Activated CD8-positive, alpha-beta T cell treated with anti-CD3 and anti-CD28 coated beads, Interleukin-2, amount 10 ng/mL, durations not matched to agents 7 days and 5 days (primary cell): ENCODE measurements around the gene MRPL38. TPM values are rescaled to one million over a fixed set of nuclear protein-coding genes. Genes with fewer than 3 reads are reported as not detected.

Source experiments
- ATAC-seq: fragments of 150-1000 bp; cut with Tn5 transposase; one replicate; pipeline ENCODE4 v1.10.0; 2021; ENCODE audit warnings: moderate library complexity
- CTCF ChIA-PET: fragments of 350-600 bp; sonication (Branson Sonifier 250); formaldehyde crosslinking; loops from one replicate; lab custom pipeline; 2021; ENCODE audit warnings: antibody characterized with exemption; lab: Charles Lee
- POLR2A ChIA-PET: fragments of 350-600 bp; sonication (Branson Sonifier 250); formaldehyde crosslinking; loops from one replicate; lab custom pipeline; 2021; ENCODE audit warnings: antibody characterized with exemption; lab: Charles Lee
- DNase-seq: peaks from one replicate; pipeline ENCODE4 v3.0.0-alpha.2; 2020
- H3K27ac Mint-ChIP-seq: one replicate; pipeline ENCODE4 v1.8.0; 2021; ENCODE audit warnings: mild to moderate bottlenecking, mixed read lengths
- H3K27me3 Mint-ChIP-seq: one replicate; pipeline ENCODE4 v1.8.0; 2021; ENCODE audit warnings: low read depth, mixed read lengths
- H3K36me3 Mint-ChIP-seq: one replicate; pipeline ENCODE4 v1.8.0; 2021; ENCODE audit warnings: low read depth, mixed read lengths
- H3K4me1 Mint-ChIP-seq: one replicate; pipeline ENCODE4 v1.8.0; 2021; ENCODE audit warnings: low read depth, mixed read lengths
- H3K4me3 Mint-ChIP-seq: one replicate; pipeline ENCODE4 v1.8.0; 2021; ENCODE audit warnings: mild to moderate bottlenecking, mixed read lengths
- H3K9me3 Mint-ChIP-seq: one replicate; pipeline ENCODE4 v1.8.0; 2022; ENCODE audit warnings: mixed read lengths; ENCODE audit not compliant: insufficient read depth
- total RNA-seq, 2 experiments: library from RNA; stranded (reverse); gene quantifications; one replicate each; pipeline ENCODE4 v1.2.3, GENCODE V29; 2021

The MRPL38 gene
- total RNA-seq, 2 experiments from 2014 or later = 89.0 to 113 TPM

- H3K9me3 Mint-ChIP-seq = no peaks in the 10 kb centered on the region
- DNase-seq (no peak), ATAC-seq (no peak)
- no peak overlapping the region for H3K4me3 Mint-ChIP-seq
- H3K4me1 Mint-ChIP-seq = peaks cover 8% of the 10 kb centered on the region
- no peak overlapping the region for H3K27ac Mint-ChIP-seq
- no peaks in the 10 kb centered on the region for H3K27me3 Mint-ChIP-seq
- H3K36me3 Mint-ChIP-seq = no peaks in the 10 kb centered on the region
- CTCF ChIA-PET = interaction anchor here (1.1 kb wide), 1 partner anchor 102 kb away, joined by 3 read pairs; no protein-coding TSS in a partner anchor
- POLR2A ChIA-PET = interaction anchor here (0.6 kb wide), 1 partner anchor 669 kb away, joined by 3 read pairs; no protein-coding TSS in a partner anchor
Measured at GRCh38 chr17:75917917-75918445, 13.3 kb upstream of the MRPL38 start.

DNA sequence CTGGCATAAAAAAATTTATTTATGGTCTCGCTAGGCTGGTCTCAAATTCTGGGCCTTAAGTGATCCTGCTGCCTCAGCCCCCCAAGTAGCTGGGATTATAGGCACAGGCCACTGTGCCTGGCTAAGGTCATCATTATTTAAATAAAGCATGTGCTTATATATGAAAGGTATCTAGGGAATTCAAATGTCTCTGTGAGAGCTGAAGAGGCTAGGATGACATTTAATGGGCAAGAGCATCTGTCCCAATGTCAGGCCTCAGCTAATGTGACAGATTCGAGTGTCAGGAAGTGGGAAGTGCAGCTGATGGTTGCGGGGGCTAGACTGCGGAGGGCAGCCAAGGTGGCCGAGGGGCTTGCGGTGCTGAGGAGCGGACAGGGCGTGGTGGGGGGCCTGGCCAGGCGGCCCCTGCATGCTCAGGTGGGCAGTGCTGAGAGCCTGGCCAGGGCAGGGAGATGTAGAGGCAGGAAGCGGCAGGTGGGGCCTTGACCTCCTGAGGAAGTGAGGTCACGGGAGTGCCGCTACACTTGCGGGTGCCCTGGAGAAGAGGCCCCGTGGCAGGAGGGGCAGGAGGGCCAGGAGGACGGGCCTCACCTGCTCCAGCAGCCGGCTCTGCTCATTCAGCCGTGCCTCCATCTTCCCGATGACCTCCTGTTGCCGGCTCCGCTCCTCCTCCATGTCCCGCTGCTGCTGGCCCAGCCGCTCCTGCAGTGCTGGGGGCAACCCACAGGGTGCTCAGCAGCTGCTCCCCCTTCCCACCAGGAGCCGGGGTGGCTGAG is 12.6 kb upstream of the MRPL38 start:
- peak overlapping the region; percentile 4 for H3K27ac Mint-ChIP-seq
- H3K36me3 Mint-ChIP-seq = peaks cover 1% of the 10 kb centered on the region
- CTCF ChIA-PET = interaction anchor here (1.1 to 1.5 kb wide), 4 partner anchors 10 to 102 kb away, joined by 3 to 6 read pairs (median 3); no protein-coding TSS in a partner anchor
- H3K4me3 Mint-ChIP-seq = no peak overlapping the region
- no peak for DNase-seq
- H3K9me3 Mint-ChIP-seq = no peaks in the 10 kb centered on the region
- H3K27me3 Mint-ChIP-seq = no peaks in the 10 kb centered on the region
- peaks cover 8% of the 10 kb centered on the region for H3K4me1 Mint-ChIP-seq
- POLR2A ChIA-PET = interaction anchor here (0.6 kb wide), 1 partner anchor 668 kb away, joined by 3 read pairs; no protein-coding TSS in a partner anchor
- no peak for ATAC-seq

GRCh38 chr17:75915268-75915667 is 10.6 kb upstream of the MRPL38 start:
- CTCF ChIA-PET = interaction anchor here (1.2 kb wide), 1 partner anchor 10 kb away, joined by 8 read pairs; no protein-coding TSS in a partner anchor
- Mint-ChIP-seq H3K9me3 (no peaks in the 10 kb centered on the region), H3K36me3 (peaks cover 1% of the 10 kb centered on the region), H3K4me1 (peaks cover 8% of the 10 kb centered on the region), H3K27me3 (no peaks in the 10 kb centered on the region), H3K4me3 (no peak overlapping the region), H3K27ac (no peak overlapping the region)
- no peak for DNase-seq
- POLR2A ChIA-PET = no interaction called here
- no peak for ATAC-seq

- Mint-ChIP-seq H3K27me3 (no peaks in the 10 kb centered on the region), H3K27ac (no peak overlapping the region), H3K36me3 (peaks cover 1% of the 10 kb centered on the region), H3K4me1 (peaks cover 13% of the 10 kb centered on the region), H3K4me3 (no peak overlapping the region), H3K9me3 (no peaks in the 10 kb centered on the region)
- DNase-seq = no peak
- ATAC-seq = no peak
- ChIA-PET POLR2A (no interaction called here), CTCF (interaction anchor here (1.2 kb wide), 1 partner anchor 9 kb away, joined by 8 read pairs; no protein-coding TSS in a partner anchor)
Measured at GRCh38 chr17:75914643-75915267, 10.1 kb upstream of the MRPL38 start.

DNA sequence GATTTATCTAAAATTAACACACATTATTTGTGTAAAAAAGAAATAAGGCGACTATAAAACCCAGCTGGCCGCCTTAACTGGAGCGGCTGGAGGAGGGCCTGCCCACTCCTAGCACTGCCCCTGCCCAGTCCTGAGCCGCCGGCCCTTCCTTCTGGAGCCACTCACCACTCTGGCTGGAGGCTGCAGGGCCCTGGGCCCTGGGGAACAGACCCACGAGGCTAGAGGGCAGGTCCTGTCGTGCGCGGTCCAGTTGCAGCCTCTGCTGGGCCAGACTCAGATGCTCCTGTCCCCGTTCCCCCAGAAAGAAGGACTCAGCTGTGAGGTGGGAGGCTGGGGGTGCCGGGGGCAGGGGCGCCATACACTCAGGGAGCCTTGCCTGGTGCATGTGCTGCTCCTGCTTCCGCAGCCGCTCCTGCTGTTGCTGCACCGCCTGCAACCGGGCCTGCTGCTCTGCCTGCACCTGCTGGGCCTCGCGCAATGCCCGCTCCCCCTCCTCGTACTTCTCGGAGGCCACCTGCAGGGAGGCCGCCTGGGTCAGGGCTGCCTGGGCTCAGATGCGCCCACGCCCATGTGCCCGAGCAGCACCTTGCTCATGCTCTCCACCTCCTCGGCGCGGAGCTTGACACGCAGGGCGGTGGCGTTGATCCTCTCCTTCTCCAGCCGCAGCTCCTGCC is 9.0 kb upstream of the MRPL38 start:
- H3K27me3 Mint-ChIP-seq = no peaks in the 10 kb centered on the region
- CTCF ChIA-PET = no interaction called here
- H3K36me3 Mint-ChIP-seq = peaks cover 3% of the 10 kb centered on the region
- no peak overlapping the region for H3K27ac Mint-ChIP-seq
- POLR2A ChIA-PET = no interaction called here
- H3K4me1 Mint-ChIP-seq = peaks cover 17% of the 10 kb centered on the region
- DNase-seq (no peak), ATAC-seq (no peak)
- no peak overlapping the region for H3K4me3 Mint-ChIP-seq
- H3K9me3 Mint-ChIP-seq = no peaks in the 10 kb centered on the region

DNA sequence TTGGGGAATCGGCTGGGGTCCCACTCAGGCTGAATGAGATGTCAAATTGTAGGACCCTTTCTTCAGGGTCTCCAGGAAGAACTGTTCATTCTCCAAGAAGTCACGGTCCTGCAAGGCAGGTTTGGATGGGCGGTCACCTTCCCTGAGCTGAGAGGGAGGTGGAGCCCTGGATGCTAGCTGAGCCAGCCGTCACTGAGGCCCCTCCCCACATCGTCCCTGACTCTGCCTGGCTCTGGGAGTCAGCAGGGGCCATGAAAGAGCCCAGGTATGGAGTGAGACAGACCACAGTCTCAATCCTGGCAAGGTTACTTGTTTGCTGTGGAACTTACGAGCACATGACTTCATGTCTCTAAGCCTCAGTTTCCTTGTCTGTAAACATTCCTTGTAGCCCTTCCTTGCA is 6.0 kb upstream of the MRPL38 start:
- no peaks in the 10 kb centered on the region for H3K9me3 Mint-ChIP-seq
- peaks cover 3% of the 10 kb centered on the region for H3K36me3 Mint-ChIP-seq
- H3K4me1 Mint-ChIP-seq = peaks cover 17% of the 10 kb centered on the region
- H3K27ac Mint-ChIP-seq = no peak overlapping the region
- ChIA-PET POLR2A (no interaction called here), CTCF (interaction anchor here (3.1 kb wide), 1 partner anchor 95 kb away, joined by 22 read pairs; no protein-coding TSS in a partner anchor)
- DNase-seq (no peak), ATAC-seq (no peak)
- H3K27me3 Mint-ChIP-seq = no peaks in the 10 kb centered on the region
- no peak overlapping the region for H3K4me3 Mint-ChIP-seq

- Mint-ChIP-seq H3K27ac (no peak overlapping the region), H3K36me3 (peaks cover 3% of the 10 kb centered on the region), H3K4me1 (peaks cover 22% of the 10 kb centered on the region), H3K4me3 (no peak overlapping the region), H3K27me3 (no peaks in the 10 kb centered on the region), H3K9me3 (no peaks in the 10 kb centered on the region)
- POLR2A ChIA-PET = interaction anchor here (0.6 to 1.2 kb wide), 2 partner anchors 13 to 147 kb away, joined by 3 to 5 read pairs; partner anchors contain the start of gene TRIM65
- ATAC-seq (no peak), DNase-seq (no peak)
- CTCF ChIA-PET = interaction anchor here (0.8 to 3.1 kb wide), 6 partner anchors 14 to 488 kb away, joined by 3 to 22 read pairs (median 3); partner anchors contain the start of genes CDK3 and TRIM65
Measured at GRCh38 chr17:75909812-75910274, 5.2 kb upstream of the MRPL38 start.

DNA sequence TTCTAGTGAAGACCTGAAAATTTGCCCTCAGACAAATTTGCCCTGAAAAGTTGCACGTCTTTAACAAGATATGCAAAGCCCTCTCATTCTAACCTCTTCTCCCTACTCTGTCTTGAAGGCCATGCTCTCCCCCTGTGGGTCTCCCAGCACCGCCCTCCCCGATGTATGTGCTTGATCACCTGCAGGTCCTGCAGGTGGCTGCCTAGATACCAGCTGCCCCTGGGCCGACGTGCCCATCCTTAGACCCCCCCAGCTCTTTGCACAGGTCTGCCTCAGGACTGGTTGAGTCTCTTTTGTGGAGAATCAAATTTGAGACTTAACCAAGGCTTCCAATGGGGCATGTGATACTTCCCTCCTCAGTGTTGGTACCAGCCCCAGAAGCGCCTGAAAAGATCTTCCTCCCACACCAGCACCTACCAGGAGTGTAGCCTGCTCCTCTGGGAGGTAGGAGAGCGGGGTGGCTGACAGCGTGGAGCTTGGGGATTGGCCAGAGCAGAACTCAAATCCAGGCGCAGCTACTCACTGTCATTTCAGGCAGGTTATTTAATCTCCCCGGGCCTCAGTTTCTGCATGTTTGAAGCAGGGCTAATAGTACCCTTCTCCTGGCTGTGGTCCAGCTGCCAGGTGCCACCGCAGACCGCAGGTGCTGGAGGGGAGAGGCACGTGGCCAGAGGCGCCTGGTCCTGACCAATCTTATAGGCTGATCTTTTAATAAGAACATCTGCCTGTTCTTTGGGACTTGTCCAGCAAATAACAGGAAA is 4.5 kb upstream of the MRPL38 start:
- Mint-ChIP-seq H3K27ac (no peak overlapping the region), H3K9me3 (no peaks in the 10 kb centered on the region), H3K4me3 (no peak overlapping the region), H3K4me1 (peaks cover 22% of the 10 kb centered on the region), H3K27me3 (no peaks in the 10 kb centered on the region), H3K36me3 (peaks cover 3% of the 10 kb centered on the region)
- DNase-seq (no peak), ATAC-seq (no peak)
- POLR2A ChIA-PET = interaction anchor here (0.6 to 1.2 kb wide), 2 partner anchors 13 to 146 kb away, joined by 3 to 5 read pairs; partner anchors contain the start of gene TRIM65
- CTCF ChIA-PET = interaction anchor here (0.8 to 3.1 kb wide), 6 partner anchors 13 to 489 kb away, joined by 3 to 22 read pairs (median 3); partner anchors contain the start of genes CDK3 and TRIM65

- no peak for DNase-seq
- no peak overlapping the region for H3K27ac Mint-ChIP-seq
- ChIA-PET CTCF (no interaction called here), POLR2A (no interaction called here)
- no peaks in the 10 kb centered on the region for H3K27me3 Mint-ChIP-seq
- ATAC-seq = no peak
- peaks cover 3% of the 10 kb centered on the region for H3K36me3 Mint-ChIP-seq
- no peaks in the 10 kb centered on the region for H3K9me3 Mint-ChIP-seq
- H3K4me3 Mint-ChIP-seq = no peak overlapping the region
- peaks cover 29% of the 10 kb centered on the region for H3K4me1 Mint-ChIP-seq
Measured at GRCh38 chr17:75908201-75908600, 3.5 kb upstream of the MRPL38 start.

DNA sequence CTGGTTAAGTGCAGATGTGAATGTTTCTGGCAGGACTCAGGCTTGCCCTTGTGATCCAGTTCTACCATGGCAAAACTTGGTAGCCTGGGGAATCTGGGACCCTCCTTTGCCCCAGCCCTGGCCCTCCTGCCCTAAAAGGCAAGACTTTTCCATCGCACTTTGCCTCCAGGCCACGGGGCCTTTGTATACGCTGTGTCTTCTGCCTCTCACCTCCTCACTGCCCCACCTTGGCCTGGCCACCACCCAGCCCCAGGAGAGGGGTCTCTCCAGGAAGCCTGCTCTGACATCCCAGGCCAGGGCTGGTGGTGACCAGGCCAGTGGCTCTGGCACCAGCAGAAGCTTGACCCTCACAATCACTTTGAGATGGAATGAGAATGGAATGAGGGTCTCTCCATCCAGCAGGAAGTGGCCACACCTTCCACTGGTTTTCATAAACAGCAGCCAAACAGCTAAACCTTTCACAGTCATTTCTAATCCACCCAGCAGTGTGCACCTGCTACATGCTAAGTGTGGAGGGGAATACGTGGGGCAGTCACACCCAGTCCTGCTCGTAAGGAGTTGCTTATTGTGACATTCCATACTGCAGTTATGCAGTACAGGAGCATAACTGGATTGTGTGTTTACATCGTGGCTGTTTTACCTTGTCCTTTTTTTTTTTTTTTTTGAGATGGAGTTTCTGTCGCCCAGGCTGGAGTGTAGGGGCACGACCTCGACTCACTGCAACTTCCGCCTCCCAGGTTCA is 1.6 kb upstream of the MRPL38 start:
- Mint-ChIP-seq H3K9me3 (no peaks in the 10 kb centered on the region), H3K4me3 (peak overlapping the region; percentile 40), H3K27ac (peak overlapping the region; percentile 63), H3K27me3 (no peaks in the 10 kb centered on the region), H3K4me1 (peaks cover 29% of the 10 kb centered on the region), H3K36me3 (peaks cover 12% of the 10 kb centered on the region)
- CTCF ChIA-PET = interaction anchor here (0.7 to 4.0 kb wide), 15 partner anchors 9 to 221 kb away, joined by 3 to 69 read pairs (median 7); partner anchors contain the start of genes CDK3, TRIM65 and WBP2
- POLR2A ChIA-PET = interaction anchor here (0.5 to 0.6 kb wide), 3 partner anchors 101 to 652 kb away, joined by 3 read pairs; partner anchors contain the start of gene SMIM5
- DNase-seq (no peak), ATAC-seq (no peak)
